HCT116 (cell line): ENCODE measurements around the gene CSNK1E. TPM values are rescaled to one million over a fixed set of nuclear protein-coding genes. Genes with fewer than 3 reads are reported as not detected.
"Not testable (repeated sequence)": the region's sequence is repeated elsewhere in the genome, so short reads cannot be mapped to it uniquely, and the experiment has no call there.

ENCODE experiments used
- ATAC-seq: fragments of 200-7000 bp; cut with Tn5 transposase; 2 replicates; pipeline ENCODE4 v1.9.1; 2020; ENCODE audit warnings: mild to moderate bottlenecking, moderate library complexity
- BruUV-seq: library from RNA; stranded (reverse); fragments of 400-500 nt; replicated peaks from 2 replicates; lab custom pipeline; 2021; lab: Mats Ljungman, UMichigan
- CTCF ChIA-PET: fragments of 300-600 bp; sonication (Branson Sonifier 250); formaldehyde crosslinking; loops from one replicate; lab custom pipeline; 2021; ENCODE audit warnings: antibody characterized with exemption; lab: Charles Lee
- POLR2A ChIA-PET: fragments of 300-600, 350-600 bp; sonication (Branson Sonifier 250); formaldehyde crosslinking; loops from one replicate; lab custom pipeline; 2021; ENCODE audit warnings: antibody characterized with exemption; lab: Charles Lee
- RAD21 ChIA-PET, 2 experiments: fragments of 300-600 bp; sonication (Branson Sonifier 250); formaldehyde crosslinking; loops; one replicate each; lab custom pipeline; 2023; ENCODE audit warnings: low total read pairs in 2 of 2; ENCODE audit not compliant: uncharacterized antibody in 2 of 2, unreplicated experiment in 2 of 2, low non-redundant PET in 1 of 2; lab: Charles Lee
- DNase-seq: peaks from one replicate; pipeline ENCODE4 v3.0.0-alpha.2; 2010; ENCODE audit warnings: low read depth, low spot score
- H2AFZ ChIP-seq: fragments of 200-600 bp; shearing (Covaris generic), sonication (generic); 2 replicates; pipeline ENCODE4 v1.6.1; 2017; ENCODE audit warnings: low read depth, mixed run types, mixed read lengths, antibody characterized with exemption, low read length; ENCODE audit not compliant: poor library complexity, severe bottlenecking
- H3K27ac ChIP-seq: 2 replicates; pipeline ENCODE4 v1.5.1; 2012; ENCODE audit warnings: low read depth, low read length
- H3K27me3 ChIP-seq: fragments of 200-600 bp; sonication (generic); 2 replicates; pipeline ENCODE4 v1.6.1; 2016; ENCODE audit warnings: mixed run types, low read length, mixed read lengths; ENCODE audit not compliant: insufficient read depth
- H3K36me3 ChIP-seq, 2 experiments: fragments of 200-500 bp in 1 of 2; fragments of 200-600 bp in 1 of 2; sonication (Bioruptor generic) in 1 of 2; sonication (generic) in 1 of 2; 2 replicates each; pipeline versions ENCODE4 v1.5.1 to v1.6.1; 2014 to 2016; ENCODE audit warnings: low read length in 2 of 2, inconsistent platforms in 1 of 2, mixed read lengths in 1 of 2, mixed run types in 1 of 2; ENCODE audit not compliant: insufficient read depth in 2 of 2, control insufficient read depth in 1 of 2
- H3K4me1 ChIP-seq, 2 experiments: fragments of 200-600 bp in 1 of 2; sonication (generic) in 1 of 2; 2 replicates each; pipeline versions ENCODE4 v1.5.1 to v1.6.1; 2012 to 2017; ENCODE audit warnings: low read length in 2 of 2, inconsistent platforms in 1 of 2, mild to moderate bottlenecking in 1 of 2, mixed read lengths in 1 of 2, mixed run types in 1 of 2, moderate library complexity in 1 of 2; ENCODE audit not compliant: insufficient read depth in 2 of 2, control insufficient read depth in 1 of 2
- H3K4me2 ChIP-seq: fragments of 200-600 bp; sonication (generic); 2 replicates; pipeline ENCODE4 v1.6.1; 2017; ENCODE audit warnings: mixed run types, low read length, mixed read lengths
- H3K4me3 ChIP-seq, 2 experiments: fragments of 200-600 bp in 1 of 2; sonication (generic) in 1 of 2; replicated peaks in 1 of 2; 2 replicates each; pipeline ENCODE4 v1.5.1; 2011 to 2016; ENCODE audit warnings: low read length in 2 of 2, control low read depth in 1 of 2, low read depth in 1 of 2, mild to moderate bottlenecking in 1 of 2, mixed read lengths in 1 of 2, mixed run types in 1 of 2
- H3K79me2 ChIP-seq: fragments of 200-600 bp; sonication (generic); 2 replicates; pipeline ENCODE4 v1.6.1; 2017; ENCODE audit warnings: mild to moderate bottlenecking, mixed run types, low read length, moderate library complexity, mixed read lengths; ENCODE audit not compliant: insufficient read depth
- H3K9ac ChIP-seq: fragments of 200-600 bp; sonication (generic); 2 replicates; pipeline ENCODE4 v1.6.1; 2016; ENCODE audit warnings: low read length, mixed read lengths
- H3K9me2 ChIP-seq: fragments of 200-600 bp; sonication (generic), shearing (Covaris generic); 2 replicates; pipeline ENCODE4 v1.6.1; 2017; ENCODE audit warnings: mixed run types, mild to moderate bottlenecking, moderate library complexity; ENCODE audit not compliant: insufficient read depth
- H3K9me3 ChIP-seq, 2 experiments: fragments of 200-500 bp in 1 of 2; fragments of 200-600 bp in 1 of 2; sonication (Bioruptor generic) in 1 of 2; sonication (generic) in 1 of 2; 2 replicates each; pipeline ENCODE4 v1.6.1; 2014 to 2017; ENCODE audit warnings: low read length in 2 of 2, mixed read lengths in 2 of 2, inconsistent platforms in 1 of 2, low read depth in 1 of 2, mild to moderate bottlenecking in 1 of 2, mixed run types in 1 of 2, moderate library complexity in 1 of 2; ENCODE audit not compliant: control insufficient read depth in 1 of 2, insufficient read depth in 1 of 2
- H4K20me1 ChIP-seq: fragments of 200-600 bp; sonication (generic), shearing (Covaris generic); 2 replicates; pipeline ENCODE4 v1.6.1; 2017; ENCODE audit warnings: mixed run types, mild to moderate bottlenecking, moderate library complexity; ENCODE audit not compliant: insufficient read depth
- EGR1 ChIP-seq: IDR thresholded peaks from 2 replicates; pipeline ENCODE4 v1.6.1; 2012; ENCODE audit warnings: low read depth
- ELF1 ChIP-seq: IDR thresholded peaks from 2 replicates; pipeline ENCODE4 v1.6.1; 2012; ENCODE audit warnings: low read depth, borderline replicate concordance
- FOSL1 ChIP-seq: IDR thresholded peaks from 2 replicates; pipeline ENCODE4 v1.6.1; 2012; ENCODE audit warnings: low read depth
- JUND ChIP-seq: IDR thresholded peaks from 2 replicates; pipeline ENCODE4 v1.6.1; 2012
- TCF7L2 ChIP-seq: IDR thresholded peaks from 2 replicates; pipeline ENCODE4 v1.7.0; 2011; ENCODE audit warnings: borderline replicate concordance, inconsistent platforms; ENCODE audit not compliant: insufficient read depth, insufficient read length; ENCODE audit errors: extremely low read depth
- intact Hi-C: fragments of 100-400 bp; cut with micrococcal nuclease; formaldehyde crosslinking; loops from 2 replicates; pipeline ENCODE4 v1.10.0; 2022
- total RNA-seq: library from RNA; stranded (reverse); gene quantifications from one replicate; pipeline ENCODE4 v1.2.1, GENCODE V29; 2021; ENCODE audit not compliant: unreplicated experiment

CSNK1E gene
- total RNA-seq, 1 experiment from 2014 or later = 190 TPM

- CTCF ChIA-PET = no interaction called here
- Histone ChIP-seq H4K20me1 (no peaks in the 10 kb centered on the region), H3K79me2 (no peaks in the 10 kb centered on the region), H3K4me2 (no peak overlapping the region), H3K27me3 (no peaks in the 10 kb centered on the region), H3K4me3 (no peak overlapping the region), H3K27ac (no peak overlapping the region), H3K9ac (no peak overlapping the region), H3K9me2 (no peaks in the 10 kb centered on the region), H3K4me1 (no peaks in the 10 kb centered on the region), H3K9me3 (no peaks in the 10 kb centered on the region), H3K36me3 (no peaks in the 10 kb centered on the region), H2AFZ (no peak overlapping the region)
- no peak for ATAC-seq
- POLR2A ChIA-PET = no interaction called here
- intact Hi-C loops = no loop called here
- no peak for DNase-seq
- RAD21 ChIA-PET = no interaction called here
- TF ChIP-seq EGR1 (no peak), FOSL1 (no peak), ELF1 (no peak), TCF7L2 (no peak), JUND (no peak)
- no TSS peak for BruUV-seq
Measured at GRCh38 chr22:38345782-38346181, 28.5 kb upstream of the CSNK1E start.

GRCh38 chr22:38339893-38340292, 22.7 kb upstream of the CSNK1E start:
- RAD21 ChIA-PET, H4K20me1 ChIP-seq, H3K9ac ChIP-seq, H3K36me3 ChIP-seq, DNase-seq, ATAC-seq, H3K9me2 ChIP-seq, H3K9me3 ChIP-seq, H3K27ac ChIP-seq, H3K4me2 ChIP-seq, intact Hi-C loops, H3K79me2 ChIP-seq, BruUV-seq, CTCF ChIA-PET, H3K27me3 ChIP-seq, H2AFZ ChIP-seq, H3K4me3 ChIP-seq: not testable (repeated sequence)
- POLR2A ChIA-PET = interaction anchor here (2.4 kb wide), 1 partner anchor 22 kb away, joined by 7 read pairs; the partner anchor contains the start of gene CSNK1E
- H3K4me1 ChIP-seq = peaks cover 3 to 21% of the 10 kb centered on the region in 2 experiments; a peak in 3 of 4 replicates
